ENCODE measurements around the gene ENPP4.

- no peak for TF ChIP-seq CTCF (IDR thresholded peaks at IDR 0.05)
- no peak for TF ChIP-seq POLR2A (IDR thresholded peaks at IDR 0.05)
Measured at GRCh38 chr6:46191961-46192360, 62.2 kb downstream of the ENPP4 start.
